ENCODE results near the gene MFN2.

DNA sequence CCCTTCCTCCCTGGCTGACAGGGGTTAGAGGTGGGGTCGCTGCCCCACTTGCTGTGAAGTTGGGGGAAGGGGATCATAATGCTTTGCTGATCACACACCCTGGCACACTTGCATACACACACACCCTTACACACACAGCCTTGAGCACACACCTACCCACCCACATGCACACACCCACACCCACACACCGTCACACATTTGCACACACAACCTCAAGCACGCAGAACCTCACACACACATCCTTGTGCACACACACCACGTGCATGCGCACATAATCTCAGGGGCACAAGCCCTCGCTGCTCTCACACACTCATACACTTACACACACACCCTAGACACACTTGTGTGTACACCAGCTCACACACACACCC, 66.5 kb downstream of the MFN2 start:
- TF ChIP-seq FOXM1 (IDR thresholded peaks at IDR 0.05; ENCODE audit: borderline replicate concordance) (no peak), CTBP1 (IDR thresholded peaks at IDR 0.05; ENCODE audit: borderline replicate concordance) (no peak), SUZ12 (IDR thresholded peaks at IDR 0.05) (no peak), FOXA1 (IDR thresholded peaks at IDR 0.05) (no peak), LEF1 (IDR thresholded peaks at IDR 0.05; ENCODE audit: borderline replicate concordance) (no peak), ZNF384 (IDR thresholded peaks at IDR 0.05) (no peak), FOXK2 (IDR thresholded peaks at IDR 0.05) (no peak), SP1 (IDR thresholded peaks at IDR 0.05) (no peak), NFRKB (IDR thresholded peaks at IDR 0.05) (no peak), ELF4 (IDR thresholded peaks at IDR 0.05) (no peak), ARNT (IDR thresholded peaks at IDR 0.05) (no peak), BHLHE40 (IDR thresholded peaks at IDR 0.05; ENCODE audit: borderline replicate concordance) (no peak), TARDBP (IDR thresholded peaks at IDR 0.05) (no peak)
- TF ChIP-seq, protein P1, sequence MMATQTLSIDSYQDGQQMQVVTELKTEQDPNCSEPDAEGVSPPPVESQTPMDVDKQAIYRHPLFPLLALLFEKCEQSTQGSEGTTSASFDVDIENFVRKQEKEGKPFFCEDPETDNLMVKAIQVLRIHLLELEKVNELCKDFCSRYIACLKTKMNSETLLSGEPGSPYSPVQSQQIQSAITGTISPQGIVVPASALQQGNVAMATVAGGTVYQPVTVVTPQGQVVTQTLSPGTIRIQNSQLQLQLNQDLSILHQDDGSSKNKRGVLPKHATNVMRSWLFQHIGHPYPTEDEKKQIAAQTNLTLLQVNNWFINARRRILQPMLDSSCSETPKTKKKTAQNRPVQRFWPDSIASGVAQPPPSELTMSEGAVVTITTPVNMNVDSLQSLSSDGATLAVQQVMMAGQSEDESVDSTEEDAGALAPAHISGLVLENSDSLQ (IDR thresholded peaks at IDR 0.05) = no peak
